ENCODE data around the gene CRHR1. TPM values are rescaled to one million over a fixed set of nuclear protein-coding genes. Genes with fewer than 3 reads are reported as not detected.
A peak's percentile ranks its signal among the peaks of the same experiment; 100 is the strongest.

Gene CRHR1
- total and polyA plus RNA-seq, 2 donors = 0.09 to 0.26 TPM

- H3K4me3 ChIP-seq (ENCODE audit: low read depth, low read length) = no peak overlapping the region
- H3K4me1 ChIP-seq (ENCODE audit: insufficient read depth) = peaks cover 3% of the 10 kb centered on the region
- no peak overlapping the region for H3K27ac ChIP-seq (ENCODE audit: low read depth)
- DNase-seq (ENCODE audit: extremely low spot score) = no peak
- WGBS = 77% methylated on average over 3 of the region's 3 CpGs
- H3K36me3 ChIP-seq (ENCODE audit: insufficient read depth) = no peaks in the 10 kb centered on the region
Measured at GRCh38 chr17:45788057-45788456, 3.9 kb downstream of the CRHR1 start.

DNA sequence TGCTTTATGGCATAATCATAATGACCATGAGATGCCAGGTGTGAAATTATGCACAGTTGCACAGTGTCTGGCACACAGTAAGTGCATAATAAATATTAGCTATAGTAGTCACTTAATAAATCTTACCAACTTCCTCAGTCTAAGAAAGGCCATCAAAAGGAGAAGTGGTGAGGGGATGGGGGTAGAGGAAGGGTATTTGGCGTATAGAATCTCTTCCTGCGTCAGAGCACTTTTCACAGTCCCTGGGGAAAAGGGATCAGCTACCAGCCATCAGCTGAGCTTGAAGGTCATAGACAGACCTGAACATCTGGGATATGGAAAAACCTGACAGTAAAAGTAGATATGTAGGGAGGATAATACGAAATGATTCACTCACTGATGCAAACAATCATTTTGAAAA lies 5.8 kb downstream of the CRHR1 start:
- WGBS = 50% methylated on average over 3 of the region's 3 CpGs
- Histone ChIP-seq H3K27ac (ENCODE audit: low read depth) (no peak overlapping the region), H3K36me3 (ENCODE audit: insufficient read depth) (no peaks in the 10 kb centered on the region), H3K4me3 (ENCODE audit: low read depth, low read length) (no peak overlapping the region), H3K4me1 (ENCODE audit: insufficient read depth) (no peaks in the 10 kb centered on the region)
- DNase-seq (ENCODE audit: extremely low spot score) = no peak

GRCh38 chr17:45790296-45790922 lies 6.3 kb downstream of the CRHR1 start:
- Histone ChIP-seq H3K4me3 (ENCODE audit: low read depth, low read length) (no peak overlapping the region), H3K36me3 (ENCODE audit: insufficient read depth) (no peaks in the 10 kb centered on the region), H3K27ac (ENCODE audit: low read depth) (no peak overlapping the region), H3K4me1 (ENCODE audit: insufficient read depth) (no peaks in the 10 kb centered on the region)
- 35% methylated on average over 11 of the region's 11 CpGs for WGBS
- peak; percentile 31 for DNase-seq (ENCODE audit: extremely low spot score)

GRCh38 chr17:45791041-45791582 lies 7.0 kb downstream of the CRHR1 start:
- Histone ChIP-seq H3K4me1 (ENCODE audit: insufficient read depth) (no peaks in the 10 kb centered on the region), H3K4me3 (ENCODE audit: low read depth, low read length) (no peak overlapping the region), H3K27ac (ENCODE audit: low read depth) (no peak overlapping the region), H3K36me3 (ENCODE audit: insufficient read depth) (no peaks in the 10 kb centered on the region)
- DNase-seq (ENCODE audit: extremely low spot score) = no peak
- 35% methylated on average over 8 of the region's 8 CpGs for WGBS

- H3K4me1 ChIP-seq (ENCODE audit: insufficient read depth) = no peaks in the 10 kb centered on the region
- H3K4me3 ChIP-seq (ENCODE audit: low read depth, low read length) = no peak overlapping the region
- WGBS = 45% methylated on average over 9 of the region's 9 CpGs
- DNase-seq (ENCODE audit: extremely low spot score) = no peak
- H3K36me3 ChIP-seq (ENCODE audit: insufficient read depth) = no peaks in the 10 kb centered on the region
- no peak overlapping the region for H3K27ac ChIP-seq (ENCODE audit: low read depth)
Measured at GRCh38 chr17:45791935-45792334, 7.8 kb downstream of the CRHR1 start.

DNA sequence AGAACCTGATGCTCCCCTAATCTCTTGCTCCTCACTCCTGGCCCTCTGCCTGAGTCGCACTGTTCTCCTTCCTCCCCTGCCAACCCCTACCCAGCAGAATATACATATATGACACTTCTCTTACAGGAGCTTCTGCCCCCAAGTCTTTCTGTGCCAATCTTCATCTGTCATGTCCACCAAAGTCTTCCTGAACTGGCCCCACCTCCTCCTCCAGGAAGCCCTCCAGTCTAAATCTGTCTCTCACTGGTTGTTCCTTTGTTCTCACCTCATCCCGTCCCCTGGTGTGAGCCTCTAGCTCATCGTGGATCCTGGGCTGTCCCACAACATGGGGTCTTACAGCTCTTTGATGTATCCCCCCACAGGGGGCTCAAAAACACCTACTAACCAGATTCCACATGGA lies 8.3 kb downstream of the CRHR1 start:
- Histone ChIP-seq H3K4me1 (ENCODE audit: insufficient read depth) (no peaks in the 10 kb centered on the region), H3K4me3 (ENCODE audit: low read depth, low read length) (no peak overlapping the region), H3K36me3 (ENCODE audit: insufficient read depth) (no peaks in the 10 kb centered on the region), H3K27ac (ENCODE audit: low read depth) (no peak overlapping the region)
- no peak for DNase-seq (ENCODE audit: extremely low spot score)
- 50% methylated on average over 3 of the region's 3 CpGs for WGBS

GRCh38 chr17:45792995-45793755 lies 9.1 kb downstream of the CRHR1 start:
- 70% methylated on average over 22 of the region's 22 CpGs for WGBS
- H3K27ac ChIP-seq (ENCODE audit: low read depth) = no peak overlapping the region
- no peak for DNase-seq (ENCODE audit: extremely low spot score)
- no peaks in the 10 kb centered on the region for H3K36me3 ChIP-seq (ENCODE audit: insufficient read depth)
- no peak overlapping the region for H3K4me3 ChIP-seq (ENCODE audit: low read depth, low read length)
- no peaks in the 10 kb centered on the region for H3K4me1 ChIP-seq (ENCODE audit: insufficient read depth)

DNA sequence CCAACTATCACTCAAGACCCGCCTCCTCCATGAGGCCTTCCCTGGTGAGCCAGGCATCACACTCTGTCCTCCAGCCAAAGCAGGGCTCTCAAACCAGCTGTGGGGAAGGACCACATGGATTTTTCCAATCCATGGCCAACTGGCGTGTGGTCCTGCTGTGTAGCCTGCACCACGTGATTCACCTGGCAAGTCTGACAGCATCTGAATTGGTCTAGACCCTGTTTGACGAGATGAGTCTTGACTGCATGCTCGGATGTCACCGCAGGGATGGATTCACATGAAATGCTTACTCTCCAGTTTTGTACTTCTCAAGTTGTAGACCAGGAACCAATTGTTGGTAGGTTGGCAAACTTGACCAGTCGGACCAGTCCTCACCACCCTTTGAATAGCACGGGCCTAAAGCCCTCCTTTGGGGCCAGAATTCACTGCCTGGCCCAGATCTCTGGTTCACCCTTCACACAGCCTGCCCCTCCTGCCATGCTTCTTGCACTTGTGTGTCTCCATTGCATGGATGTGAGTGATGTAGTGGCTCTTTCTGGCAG lies 9.9 kb downstream of the CRHR1 start:
- 90% methylated on average over 8 of the region's 8 CpGs for WGBS
- Histone ChIP-seq H3K4me3 (ENCODE audit: low read depth, low read length) (no peak overlapping the region), H3K4me1 (ENCODE audit: insufficient read depth) (no peaks in the 10 kb centered on the region), H3K36me3 (ENCODE audit: insufficient read depth) (no peaks in the 10 kb centered on the region), H3K27ac (ENCODE audit: low read depth) (no peak overlapping the region)
- DNase-seq (ENCODE audit: extremely low spot score) = no peak

- H3K4me3 ChIP-seq (ENCODE audit: low read depth, low read length) = no peak overlapping the region
- 57% methylated on average over 6 of the region's 6 CpGs for whole genome bisulfite sequencing
- DNase-seq (ENCODE audit: extremely low spot score) = no peak
- H3K4me1 ChIP-seq (ENCODE audit: insufficient read depth) = no peaks in the 10 kb centered on the region
- H3K27ac ChIP-seq (ENCODE audit: low read depth) = no peak overlapping the region
- H3K36me3 ChIP-seq (ENCODE audit: insufficient read depth) = no peaks in the 10 kb centered on the region
Measured at GRCh38 chr17:45794840-45795239, 10.7 kb downstream of the CRHR1 start.

DNA sequence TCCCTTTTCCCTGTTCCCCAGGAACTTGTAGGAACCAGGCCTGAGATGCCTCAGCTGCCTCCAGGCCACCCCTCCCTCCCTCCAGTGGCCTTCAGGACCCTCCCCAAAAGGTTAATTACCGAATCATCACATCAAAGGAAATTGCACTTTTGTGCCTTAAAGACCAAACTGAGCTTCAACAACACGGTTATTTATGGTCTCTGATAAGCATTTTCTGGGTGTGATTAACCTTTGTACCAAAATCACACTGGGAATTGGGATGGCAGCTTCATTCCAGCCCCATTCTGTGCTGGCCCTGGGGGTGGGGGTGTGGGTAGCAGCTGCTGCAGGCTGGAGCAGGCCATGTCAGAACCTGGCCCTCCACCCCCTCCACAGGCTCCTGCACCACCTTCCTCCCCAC lies 16.7 kb downstream of the CRHR1 start:
- WGBS = 9% methylated on average over 2 of the region's 2 CpGs
- H3K36me3 ChIP-seq (ENCODE audit: insufficient read depth) = no peaks in the 10 kb centered on the region
- no peak overlapping the region for H3K27ac ChIP-seq (ENCODE audit: low read depth)
- no peaks in the 10 kb centered on the region for H3K4me1 ChIP-seq (ENCODE audit: insufficient read depth)
- no peak overlapping the region for H3K4me3 ChIP-seq (ENCODE audit: low read depth, low read length)
- DNase-seq (ENCODE audit: extremely low spot score) = no peak

DNA sequence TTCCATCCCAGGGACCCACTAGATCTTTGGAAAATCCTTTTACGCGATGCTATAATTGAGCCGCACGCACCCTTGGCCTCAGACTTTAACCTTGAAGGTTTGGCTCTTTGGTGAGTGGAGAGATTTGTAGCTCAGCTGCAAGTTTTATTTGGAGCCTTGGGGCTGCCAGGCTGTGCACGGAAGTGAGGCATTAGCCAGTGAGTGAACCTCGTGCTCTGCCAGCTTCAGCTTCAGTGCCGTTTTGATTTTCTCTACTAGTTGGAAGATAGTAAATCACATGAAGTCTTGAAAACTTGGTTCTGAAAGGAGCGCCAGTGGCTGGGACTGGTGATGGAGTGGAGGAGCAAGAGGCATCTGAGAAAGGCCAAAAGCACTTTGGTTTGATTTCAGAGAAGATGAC lies 17.3 kb downstream of the CRHR1 start:
- 52% methylated on average over 8 of the region's 8 CpGs for WGBS
- Histone ChIP-seq H3K27ac (ENCODE audit: low read depth) (no peak overlapping the region), H3K4me1 (ENCODE audit: insufficient read depth) (no peaks in the 10 kb centered on the region), H3K36me3 (ENCODE audit: insufficient read depth) (no peaks in the 10 kb centered on the region), H3K4me3 (ENCODE audit: low read depth, low read length) (no peak overlapping the region)
- DNase-seq (ENCODE audit: extremely low spot score) = no peak

DNA sequence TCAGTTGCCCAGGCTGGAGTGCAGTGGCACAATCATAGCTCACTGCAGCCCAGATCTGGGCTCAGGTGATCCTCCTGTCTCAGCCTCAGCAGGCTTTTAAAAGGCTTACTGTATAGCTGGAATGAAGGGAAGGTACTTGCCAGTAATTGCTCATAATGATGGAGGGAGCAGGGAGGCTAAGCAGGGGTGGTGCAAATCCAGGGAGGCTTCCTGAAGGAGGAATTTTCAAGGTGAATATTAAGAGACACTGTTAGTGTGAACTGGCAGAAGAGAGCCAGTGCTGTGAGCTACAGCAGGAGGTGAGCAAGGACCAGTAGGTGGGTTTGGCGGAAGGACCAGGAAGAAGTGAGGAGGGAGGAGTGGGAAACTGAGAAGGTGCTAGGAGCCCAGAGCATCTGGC lies 24.7 kb downstream of the CRHR1 start:
- Histone ChIP-seq H3K36me3 (ENCODE audit: insufficient read depth) (no peaks in the 10 kb centered on the region), H3K27ac (ENCODE audit: low read depth) (no peak overlapping the region), H3K4me3 (ENCODE audit: low read depth, low read length) (no peak overlapping the region), H3K4me1 (ENCODE audit: insufficient read depth) (no peaks in the 10 kb centered on the region)
- no peak for DNase-seq (ENCODE audit: extremely low spot score)
- 81% methylated on average over 1 of the region's 1 CpG for WGBS

DNA sequence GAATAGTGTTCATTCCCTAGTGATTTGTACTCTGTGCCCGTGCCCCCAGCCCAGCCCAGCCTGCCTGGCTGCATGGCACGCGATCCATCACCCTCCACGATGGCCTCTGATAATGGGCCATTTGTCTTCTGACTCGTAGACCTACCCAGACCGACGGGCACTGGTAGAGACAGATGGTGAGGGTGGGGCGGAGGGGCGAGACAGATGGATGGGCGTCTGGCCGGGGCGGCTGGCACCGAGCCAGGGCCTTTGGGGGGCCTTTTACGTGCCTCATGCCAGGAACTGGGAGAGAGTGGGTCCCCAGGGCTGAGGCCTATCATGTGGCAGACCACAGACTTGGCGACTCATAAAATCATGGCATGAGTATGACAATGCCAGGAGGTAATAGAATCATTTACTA lies 25.4 kb downstream of the CRHR1 start:
- H3K4me3 ChIP-seq (ENCODE audit: low read depth, low read length) = no peak overlapping the region
- H3K36me3 ChIP-seq (ENCODE audit: insufficient read depth) = no peaks in the 10 kb centered on the region
- no peak overlapping the region for H3K27ac ChIP-seq (ENCODE audit: low read depth)
- DNase-seq (ENCODE audit: extremely low spot score) = no peak
- 72% methylated on average over 15 of the region's 15 CpGs for WGBS
- H3K4me1 ChIP-seq (ENCODE audit: insufficient read depth) = no peaks in the 10 kb centered on the region

GRCh38 chr17:45812102-45812501 lies 28.0 kb downstream of the CRHR1 start:
- no peaks in the 10 kb centered on the region for H3K4me1 ChIP-seq (ENCODE audit: insufficient read depth)
- H3K4me3 ChIP-seq (ENCODE audit: low read depth, low read length) = no peak overlapping the region
- H3K36me3 ChIP-seq (ENCODE audit: insufficient read depth) = no peaks in the 10 kb centered on the region
- DNase-seq (ENCODE audit: extremely low spot score) = no peak
- no peak overlapping the region for H3K27ac ChIP-seq (ENCODE audit: low read depth)
- WGBS = 56% methylated on average over 3 of the region's 3 CpGs
